ENCODE measurements around the gene LCN6.

LCN6 gene

GRCh38 chr9:136701668-136702053 lies 46.7 kb downstream of the LCN6 start:
- no peaks in the 10 kb centered on the region for H3K79me2 ChIP-seq (ENCODE audit: control insufficient read depth, low read length)

GRCh38 chr9:136700959-136701667 lies 47.2 kb downstream of the LCN6 start:
- Histone ChIP-seq H3K9me3 (ENCODE audit: control insufficient read depth, insufficient read depth, low read length) (no peaks in the 10 kb centered on the region), H3K79me2 (ENCODE audit: control insufficient read depth, low read length) (no peaks in the 10 kb centered on the region), H3K27me3 (ENCODE audit: control insufficient read depth, low read length) (peaks cover 26% of the 10 kb centered on the region), H3K4me1 (ENCODE audit: control insufficient read depth, low read length) (peaks cover 64% of the 10 kb centered on the region), H3K4me3 (ENCODE audit: low read length) (peak overlapping the region; percentile 61), H3K27ac (ENCODE audit: low read depth, low read length) (peak overlapping the region; percentile 36; the same call in 1 of the 2 replicates), H3F3A (ENCODE audit: control insufficient read depth, insufficient read depth) (no peaks in the 10 kb centered on the region), H3K9me2 (replicated peaks; ENCODE audit: control insufficient read depth, low read length) (no peaks in the 10 kb centered on the region), H3K4me2 (ENCODE audit: low read length) (peak overlapping the region; percentile 68), H4K20me1 (ENCODE audit: control insufficient read depth, insufficient read depth, low read depth, low read length) (no peaks in the 10 kb centered on the region), H3K36me3 (ENCODE audit: control insufficient read depth, low read length) (no peaks in the 10 kb centered on the region)
- TF ChIP-seq CTCF (IDR thresholded peaks at IDR 0.05; ENCODE audit: low read depth, low read length, poor library complexity, severe bottlenecking) (peak; percentile 9), EZH2phosphoT487 (IDR thresholded peaks at IDR 0.05; ENCODE audit: borderline replicate concordance, low read length) (no peak)

More at GRCh38 chr9:136701668-136702053, 46.7 kb downstream of the LCN6 start:
- Histone ChIP-seq H3F3A (ENCODE audit: control insufficient read depth, insufficient read depth) (no peaks in the 10 kb centered on the region), H3K4me2 (ENCODE audit: low read length) (peak overlapping the region; percentile 68), H3K36me3 (ENCODE audit: control insufficient read depth, low read length) (no peaks in the 10 kb centered on the region), H3K27ac (ENCODE audit: low read depth, low read length) (peak overlapping the region; percentile 36; the same call in 1 of the 2 replicates), H3K9me2 (replicated peaks; ENCODE audit: control insufficient read depth, low read length) (no peaks in the 10 kb centered on the region), H3K27me3 (ENCODE audit: control insufficient read depth, low read length) (peaks cover 22% of the 10 kb centered on the region), H4K20me1 (ENCODE audit: control insufficient read depth, insufficient read depth, low read depth, low read length) (no peaks in the 10 kb centered on the region), H3K9me3 (ENCODE audit: control insufficient read depth, insufficient read depth, low read length) (no peaks in the 10 kb centered on the region), H3K4me3 (ENCODE audit: low read length) (peak overlapping the region; percentile 61), H3K4me1 (ENCODE audit: control insufficient read depth, low read length) (peaks cover 59% of the 10 kb centered on the region)
- TF ChIP-seq CTCF (IDR thresholded peaks at IDR 0.05; ENCODE audit: low read depth, low read length, poor library complexity, severe bottlenecking), result no peak
- no peak for TF ChIP-seq EZH2phosphoT487 (IDR thresholded peaks at IDR 0.05; ENCODE audit: borderline replicate concordance, low read length)

- H3K4me2 ChIP-seq (ENCODE audit: low read length), result peak overlapping the region; percentile 68
Observed at GRCh38 chr9:136700304-136700703, 48.0 kb downstream of the LCN6 start.

More at GRCh38 chr9:136700304-136700703, 48.0 kb downstream of the LCN6 start:
- Histone ChIP-seq H4K20me1 (ENCODE audit: control insufficient read depth, insufficient read depth, low read depth, low read length) (no peaks in the 10 kb centered on the region), H3K9me2 (replicated peaks; ENCODE audit: control insufficient read depth, low read length) (no peaks in the 10 kb centered on the region), H3K27me3 (ENCODE audit: control insufficient read depth, low read length) (peaks cover 26% of the 10 kb centered on the region), H3K27ac (ENCODE audit: low read depth, low read length) (no peak overlapping the region), H3K4me3 (ENCODE audit: low read length) (peak overlapping the region; percentile 61; the same call in 1 of the 2 replicates), H3K9me3 (ENCODE audit: control insufficient read depth, insufficient read depth, low read length) (no peaks in the 10 kb centered on the region), H3F3A (ENCODE audit: control insufficient read depth, insufficient read depth) (no peaks in the 10 kb centered on the region), H3K79me2 (ENCODE audit: control insufficient read depth, low read length) (no peaks in the 10 kb centered on the region), H3K4me1 (ENCODE audit: control insufficient read depth, low read length) (peaks cover 72% of the 10 kb centered on the region), H3K36me3 (ENCODE audit: control insufficient read depth, low read length) (no peaks in the 10 kb centered on the region)
- TF ChIP-seq EZH2phosphoT487 (IDR thresholded peaks at IDR 0.05; ENCODE audit: borderline replicate concordance, low read length), result no peak
- no peak for TF ChIP-seq CTCF (IDR thresholded peaks at IDR 0.05; ENCODE audit: low read depth, low read length, poor library complexity, severe bottlenecking)
